Stimulated activated CD4-positive, alpha-beta T cell treated with anti-CD3 and anti-CD28 coated beads, Interleukin-4, amount 100 ng/mL, for 48 hours (primary cell): ENCODE measurements around the gene ARSJ.

Experiments
- DNase-seq, 2 donors: peaks; one replicate each; pipeline ENCODE4 v3.0.0-alpha.2; 2020; ENCODE audit warnings: low read depth in 2 of 2

ARSJ gene

GRCh38 chr4:113899271-113900070 lies 80.0 kb downstream of the ARSJ start:
- DNase-seq = no peak

GRCh38 chr4:113893546-113893945 lies 85.9 kb downstream of the ARSJ start:
- DNase-seq = no peak

GRCh38 chr4:113888006-113888405 lies 91.4 kb downstream of the ARSJ start:
- DNase-seq = no peak

- DNase-seq = no peak
Observed at GRCh38 chr4:113885291-113885690, 94.2 kb downstream of the ARSJ start.

GRCh38 chr4:113884655-113885054 lies 94.8 kb downstream of the ARSJ start:
- DNase-seq = no peak

GRCh38 chr4:113882668-113883067 lies 96.8 kb downstream of the ARSJ start:
- DNase-seq = no peak

- no peak for DNase-seq
Observed at GRCh38 chr4:113881256-113881655, 98.2 kb downstream of the ARSJ start.

- no peak for DNase-seq
Observed at GRCh38 chr4:113880240-113881028, 99.0 kb downstream of the ARSJ start.

GRCh38 chr4:113878668-113879067 lies 100.8 kb downstream of the ARSJ start:
- no peak for DNase-seq

- DNase-seq = no peak
Observed at GRCh38 chr4:113874480-113874879, 105.0 kb downstream of the ARSJ start.

- no peak for DNase-seq
Observed at GRCh38 chr4:113873508-113873907, 105.9 kb downstream of the ARSJ start.

GRCh38 chr4:113872426-113873260 lies 106.8 kb downstream of the ARSJ start:
- DNase-seq = no peak

- no peak for DNase-seq
Observed at GRCh38 chr4:113871080-113871479, 108.4 kb downstream of the ARSJ start.

- peak; percentile 14 to 42 for DNase-seq
Observed at GRCh38 chr4:113869743-113870375, 109.6 kb downstream of the ARSJ start.

- DNase-seq = no peak
Observed at GRCh38 chr4:113866611-113867010, 112.8 kb downstream of the ARSJ start.

- no peak for DNase-seq
Observed at GRCh38 chr4:113858924-113859323, 120.5 kb downstream of the ARSJ start.

- no peak for DNase-seq
Observed at GRCh38 chr4:113851816-113852215, 127.6 kb downstream of the ARSJ start.
